Limb (tissue), 2 donors: ENCODE results near the gene RECQL.
"Not testable (repeated sequence)": the region's sequence is repeated elsewhere in the genome, so short reads cannot be mapped to it uniquely, and the experiment has no call there.

Source experiments
- DNase-seq, 2 donors: peaks; one replicate each; pipeline ENCODE4 v3.0.0-alpha.2; 2016; ENCODE audit errors: extremely low spot score in 2 of 2

RECQL gene

GRCh38 chr12:21502872-21503271, 1.4 kb upstream of the RECQL start:
- no peak for DNase-seq

GRCh38 chr12:21502164-21502496, 695 bp upstream of the RECQL start:
- DNase-seq, result peak in 1 of 2 donors; percentile 15

GRCh38 chr12:21500786-21501257, 613 bp downstream of the RECQL start:
- peak in 1 of 2 donors; percentile 4 for DNase-seq

- DNase-seq, result no peak
Observed at GRCh38 chr12:21499765-21500164, 1.7 kb downstream of the RECQL start.

- DNase-seq, result no peak
Observed at GRCh38 chr12:21485998-21486397, 15.4 kb downstream of the RECQL start.

GRCh38 chr12:21483531-21483930, 17.9 kb downstream of the RECQL start:
- no peak for DNase-seq

- DNase-seq, result no peak
Observed at GRCh38 chr12:21478756-21479455, 22.5 kb downstream of the RECQL start.

- no peak for DNase-seq
Observed at GRCh38 chr12:21476949-21477348, 24.5 kb downstream of the RECQL start.

- DNase-seq, result no peak
Observed at GRCh38 chr12:21475552-21475951, 25.9 kb downstream of the RECQL start.

- no peak for DNase-seq
Observed at GRCh38 chr12:21472197-21472823, 29.1 kb downstream of the RECQL start.

- DNase-seq, result no peak
Observed at GRCh38 chr12:21471294-21471693, 30.1 kb downstream of the RECQL start.

- DNase-seq, result not testable (repeated sequence)
Observed at GRCh38 chr12:21467334-21467733, 34.1 kb downstream of the RECQL start.

GRCh38 chr12:21459474-21459873, 42.0 kb downstream of the RECQL start:
- no peak for DNase-seq

- DNase-seq, result no peak
Observed at GRCh38 chr12:21456291-21456780, 45.1 kb downstream of the RECQL start.

GRCh38 chr12:21453312-21453852, 48.1 kb downstream of the RECQL start:
- no peak for DNase-seq

GRCh38 chr12:21451529-21451928, 49.9 kb downstream of the RECQL start:
- no peak for DNase-seq

GRCh38 chr12:21444193-21445146, 57.0 kb downstream of the RECQL start:
- no peak for DNase-seq

GRCh38 chr12:21439347-21439746, 62.1 kb downstream of the RECQL start:
- no peak for DNase-seq

- DNase-seq, result no peak
Observed at GRCh38 chr12:21438643-21439042, 62.8 kb downstream of the RECQL start.

- no peak for DNase-seq
Observed at GRCh38 chr12:21434699-21435098, 66.7 kb downstream of the RECQL start.

- DNase-seq, result no peak
Observed at GRCh38 chr12:21433525-21433924, 67.9 kb downstream of the RECQL start.

GRCh38 chr12:21429994-21430393, 71.4 kb downstream of the RECQL start:
- no peak for DNase-seq
